Testis (tissue), 3 donors: ENCODE measurements around the gene SIK2. TPM values are rescaled to one million over a fixed set of nuclear protein-coding genes. Genes with fewer than 3 reads are reported as not detected.
A peak's percentile ranks its signal among the peaks of the same experiment; 100 is the strongest.

Experiments used
- DNase-seq: peaks from one replicate; pipeline ENCODE4 v3.0.0-alpha.2; 2019
- H3K27ac ChIP-seq, 2 donors: fragments of 200-600 bp; sonication (generic); one replicate each; pipeline ENCODE4 v1.5.1; 2019
- H3K27me3 ChIP-seq: fragments of 200-600 bp; sonication (generic); one replicate; pipeline ENCODE4 v1.5.1; 2019
- H3K36me3 ChIP-seq: fragments of 200-600 bp; sonication (generic); one replicate; pipeline ENCODE4 v1.5.1; 2017; ENCODE audit warnings: low read depth; ENCODE audit errors: missing control alignments
- H3K4me1 ChIP-seq: fragments of 200-600 bp; sonication (generic); one replicate; pipeline ENCODE4 v1.5.1; 2019
- H3K4me3 ChIP-seq, 2 donors: fragments of 200-600 bp; sonication (generic); one replicate each; pipeline ENCODE4 v1.5.1; 2017 to 2019
- H3K9me3 ChIP-seq: fragments of 200-600 bp; sonication (generic); one replicate; pipeline ENCODE4 v1.5.1; 2017
- POLR2A ChIP-seq: fragments of 450-650 bp; IDR thresholded peaks from one replicate; pipeline ENCODE4 v1.6.1; 2017; ENCODE audit warnings: antibody characterized with exemption, mild to moderate bottlenecking, moderate library complexity
- WGBS, 2 donors: methylation state at CpG; one replicate each; pipeline ENCODE4 v1.1.5; 2018; 5-methylcytosine and 5-hydroxymethylcytosine counted together
- intact Hi-C: fragments of 100-400 bp; cut with DNase I; formaldehyde crosslinking; loops from one replicate; pipeline ENCODE4 v1.15.1; 2023; ENCODE audit warnings: low total_unique reads
- polyA plus RNA-seq: library from polyadenylated mRNA; stranded (reverse); fragments of 350-450 nt; fragmentation: Illumina TruSeq; extraction: RNeasy Lipid Tissue Mini Kit (QIAGEN cat#74804); gene quantifications from one replicate; pipeline ENCODE4 v1.2.3, GENCODE V29; 2014; ENCODE audit warnings: low read depth, low replicate concordance; ENCODE audit not compliant: insufficient read depth
- total RNA-seq, 2 donors: library from RNA; depleted of rRNA; stranded (reverse); fragments of >200 nt; gene quantifications; one replicate each; pipeline ENCODE4 v1.2.3, GENCODE V29; 2016
- TF ChIP-seq, protein P1 (sequence below), 3 experiments: fragments of 450-650 bp in 2 of 3; fragments of 200-600 bp in 1 of 3; sonication (generic) in 1 of 3; IDR thresholded peaks; one replicate each; pipeline ENCODE4 v1.5.1; 2016 to 2019; ENCODE audit warnings: antibody characterized with exemption in 3 of 3, mild to moderate bottlenecking in 2 of 3, moderate library complexity in 1 of 3

SIK2 gene
- total and polyA plus RNA-seq, 3 donors from 2014 or later = 7.6 to 9.8 (median 8.9) TPM

DNA sequence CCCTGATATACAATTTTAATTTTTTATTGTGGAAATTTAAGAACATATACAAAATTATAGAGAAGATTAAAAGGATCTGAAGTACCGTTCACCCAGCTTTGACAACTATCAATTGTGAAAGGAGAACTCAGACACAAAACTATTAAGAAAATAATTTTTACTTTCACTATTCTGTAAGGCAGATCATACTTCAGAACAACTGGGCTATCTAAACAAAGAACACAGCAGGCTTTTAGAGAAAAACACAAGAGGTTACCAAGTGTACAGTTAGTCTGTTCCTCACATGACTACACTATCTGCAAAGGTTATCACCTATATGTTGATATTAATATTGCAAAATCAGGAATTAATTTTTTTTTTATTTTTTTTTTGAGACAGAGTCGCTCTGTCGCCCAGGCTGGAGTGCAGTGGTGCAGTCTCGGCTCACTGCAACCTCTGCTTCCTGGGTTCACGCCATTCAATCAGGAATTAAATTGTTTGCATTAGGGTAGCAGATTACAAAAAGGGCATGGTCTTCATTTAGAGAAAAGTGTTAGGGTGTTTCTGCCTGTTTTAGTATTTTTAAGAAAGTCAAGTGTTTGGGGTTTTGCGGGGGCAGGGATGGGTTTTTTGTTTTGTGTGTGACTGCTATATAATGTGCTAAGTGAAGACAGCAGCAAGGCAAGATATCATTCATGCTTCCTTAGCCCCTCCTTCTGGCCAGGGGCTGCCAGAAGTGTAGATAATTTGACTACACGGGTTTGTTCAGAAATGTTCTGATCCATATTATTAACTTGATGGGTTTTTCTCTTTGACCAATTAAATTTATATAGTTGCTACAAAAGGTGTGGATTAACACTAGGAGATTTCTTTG is 27.6 kb upstream of the SIK2 start:
- intact Hi-C loops = no loop called here
- TF ChIP-seq, protein P1, sequence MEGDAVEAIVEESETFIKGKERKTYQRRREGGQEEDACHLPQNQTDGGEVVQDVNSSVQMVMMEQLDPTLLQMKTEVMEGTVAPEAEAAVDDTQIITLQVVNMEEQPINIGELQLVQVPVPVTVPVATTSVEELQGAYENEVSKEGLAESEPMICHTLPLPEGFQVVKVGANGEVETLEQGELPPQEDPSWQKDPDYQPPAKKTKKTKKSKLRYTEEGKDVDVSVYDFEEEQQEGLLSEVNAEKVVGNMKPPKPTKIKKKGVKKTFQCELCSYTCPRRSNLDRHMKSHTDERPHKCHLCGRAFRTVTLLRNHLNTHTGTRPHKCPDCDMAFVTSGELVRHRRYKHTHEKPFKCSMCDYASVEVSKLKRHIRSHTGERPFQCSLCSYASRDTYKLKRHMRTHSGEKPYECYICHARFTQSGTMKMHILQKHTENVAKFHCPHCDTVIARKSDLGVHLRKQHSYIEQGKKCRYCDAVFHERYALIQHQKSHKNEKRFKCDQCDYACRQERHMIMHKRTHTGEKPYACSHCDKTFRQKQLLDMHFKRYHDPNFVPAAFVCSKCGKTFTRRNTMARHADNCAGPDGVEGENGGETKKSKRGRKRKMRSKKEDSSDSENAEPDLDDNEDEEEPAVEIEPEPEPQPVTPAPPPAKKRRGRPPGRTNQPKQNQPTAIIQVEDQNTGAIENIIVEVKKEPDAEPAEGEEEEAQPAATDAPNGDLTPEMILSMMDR (IDR thresholded peaks at IDR 0.05) = no peak
- TF ChIP-seq POLR2A = no peak
- no peak for DNase-seq
- Histone ChIP-seq H3K27ac (peak overlapping the region; percentile 1 to 47), H3K4me3 (no peak overlapping the region), H3K4me1 (no peaks in the 10 kb centered on the region), H3K9me3 (no peaks in the 10 kb centered on the region), H3K27me3 (no peaks in the 10 kb centered on the region), H3K36me3 (no peaks in the 10 kb centered on the region)
- 47 to 53% methylated on average over 7 of the region's 7 CpGs for WGBS, 2 donors

DNA sequence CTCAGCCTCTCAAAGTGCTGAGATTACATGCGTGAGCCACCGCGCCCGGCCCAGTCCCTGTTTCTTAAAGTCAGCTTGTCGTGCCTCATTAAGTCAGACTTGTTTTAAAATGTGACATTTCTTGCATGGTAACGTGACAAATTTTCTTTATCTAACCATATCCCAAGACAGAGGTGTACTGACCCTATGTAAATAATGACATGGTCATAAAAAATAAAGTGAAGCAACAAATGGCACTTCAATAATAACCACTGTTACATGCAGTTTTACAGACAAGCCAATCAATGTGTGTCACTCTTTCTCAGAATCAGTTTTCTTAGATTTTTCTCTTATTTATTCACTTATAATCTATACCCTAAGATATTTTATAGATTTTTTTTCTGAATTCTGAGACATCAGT is 26.5 kb upstream of the SIK2 start:
- Histone ChIP-seq H3K27ac (no peak overlapping the region), H3K4me1 (no peaks in the 10 kb centered on the region), H3K36me3 (no peaks in the 10 kb centered on the region), H3K4me3 (no peak overlapping the region), H3K9me3 (no peaks in the 10 kb centered on the region), H3K27me3 (no peaks in the 10 kb centered on the region)
- DNase-seq = no peak
- WGBS, 2 donors = 95 to 96% methylated on average over 6 of the region's 6 CpGs
- intact Hi-C loops = no loop called here
- TF ChIP-seq, protein P1 (IDR thresholded peaks at IDR 0.05) = no peak
- no peak for TF ChIP-seq POLR2A

DNA sequence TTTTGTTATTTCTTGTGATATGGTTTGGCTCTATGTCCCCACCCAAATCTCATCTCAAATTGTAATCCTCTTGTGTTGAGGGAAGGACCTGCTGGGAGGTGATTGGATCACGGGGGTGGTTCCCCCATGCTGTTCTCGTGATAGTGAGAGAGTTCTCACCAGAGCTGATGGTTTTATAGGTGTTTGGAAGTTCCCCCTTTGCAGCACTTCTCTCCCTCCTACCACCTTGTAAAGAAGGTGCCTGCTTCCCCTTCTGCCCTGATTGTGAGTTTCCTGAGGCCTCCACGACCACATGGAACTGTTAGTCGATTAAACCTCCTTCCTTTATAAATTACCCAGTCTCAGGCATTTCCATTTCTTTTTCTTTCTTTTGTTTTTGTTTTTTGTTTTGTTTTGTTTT is 24.4 kb upstream of the SIK2 start:
- Histone ChIP-seq H3K27ac (no peak overlapping the region), H3K4me1 (no peaks in the 10 kb centered on the region), H3K9me3 (no peaks in the 10 kb centered on the region), H3K36me3 (no peaks in the 10 kb centered on the region), H3K4me3 (no peak overlapping the region), H3K27me3 (no peaks in the 10 kb centered on the region)
- 76 to 91% methylated on average over 4 of the region's 4 CpGs for WGBS, 2 donors
- TF ChIP-seq, protein P1 (IDR thresholded peaks at IDR 0.05) = no peak
- no peak for TF ChIP-seq POLR2A
- DNase-seq = no peak
- intact Hi-C loops = no loop called here

DNA sequence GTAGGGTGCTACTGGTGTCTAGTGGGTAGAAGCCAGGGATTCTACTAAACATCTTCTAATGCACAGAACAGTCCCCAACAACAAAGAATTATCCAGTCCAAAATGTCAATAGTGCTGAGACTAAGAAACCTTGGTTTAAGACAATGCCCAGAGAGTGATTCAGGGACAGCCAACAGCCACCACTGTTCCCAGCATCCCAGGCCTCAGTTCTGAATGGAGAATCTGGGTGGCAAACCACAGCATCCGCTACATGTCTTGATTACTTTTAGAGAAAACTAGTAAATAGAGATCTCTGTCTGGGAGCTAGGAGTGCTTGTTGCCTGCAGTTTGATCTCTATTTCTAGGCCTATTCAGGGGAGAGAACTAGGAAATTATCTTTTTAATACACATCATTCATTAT is 20.9 kb upstream of the SIK2 start:
- H3K27me3 ChIP-seq = no peaks in the 10 kb centered on the region
- intact Hi-C loops = no loop called here
- no peaks in the 10 kb centered on the region for H3K4me1 ChIP-seq
- DNase-seq = no peak
- no peaks in the 10 kb centered on the region for H3K9me3 ChIP-seq
- no peak for TF ChIP-seq POLR2A
- TF ChIP-seq, protein P1 (IDR thresholded peaks at IDR 0.05) = no peak
- H3K4me3 ChIP-seq = no peak overlapping the region
- 100% methylated on average over 1 of the region's 1 CpG for WGBS, 2 donors
- H3K36me3 ChIP-seq = no peaks in the 10 kb centered on the region
- H3K27ac ChIP-seq = no peak overlapping the region

DNA sequence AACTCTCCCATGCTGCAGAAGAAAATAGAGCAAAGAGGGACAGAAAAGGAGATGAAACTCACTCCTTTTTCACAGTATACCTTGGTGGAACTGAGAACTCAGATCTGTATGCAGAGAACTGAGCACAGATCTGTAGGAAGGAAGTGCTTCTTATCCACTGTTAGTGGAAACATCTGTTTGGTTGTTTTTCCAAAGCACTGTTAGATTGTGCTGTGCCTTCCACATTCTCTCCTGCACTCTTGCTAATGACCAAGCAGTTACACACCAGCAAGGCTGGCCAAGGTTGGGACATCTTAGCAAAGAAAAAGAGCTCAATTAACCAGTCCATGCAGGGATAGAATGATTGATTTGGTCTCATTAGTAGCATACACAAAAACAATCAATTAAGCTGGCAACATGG is 20.1 kb upstream of the SIK2 start:
- Histone ChIP-seq H3K9me3 (no peaks in the 10 kb centered on the region), H3K4me1 (no peaks in the 10 kb centered on the region), H3K4me3 (no peak overlapping the region), H3K36me3 (no peaks in the 10 kb centered on the region), H3K27ac (no peak overlapping the region), H3K27me3 (no peaks in the 10 kb centered on the region)
- intact Hi-C loops = no loop called here
- DNase-seq = no peak
- TF ChIP-seq, protein P1 (IDR thresholded peaks at IDR 0.05) = no peak
- no peak for TF ChIP-seq POLR2A
